Gastroesophageal sphincter (tissue), 4 donors: Measurements from ENCODE around the gene HLA-E. TPM values are rescaled to one million over a fixed set of nuclear protein-coding genes. Genes with fewer than 3 reads are reported as not detected.
"Not testable (repeated sequence)": the region's sequence is repeated elsewhere in the genome, so short reads cannot be mapped to it uniquely, and the experiment has no call there.

Experiments
- ATAC-seq: fragments of 150-250 bp; one replicate; pipeline ENCODE4 v1.9.1; 2016; ENCODE audit warnings: mild to moderate bottlenecking, moderate library complexity
- H3K27ac ChIP-seq, 4 donors: fragments of 200-600 bp; sonication (generic) in 3 of 4; 1 replicate in 3 of 4; 2 replicates in 1 of 4; pipeline ENCODE4 v1.5.1; 2016 to 2019
- H3K27me3 ChIP-seq: fragments of 200-600 bp; sonication (generic); one replicate; pipeline ENCODE4 v1.5.1; 2019
- H3K36me3 ChIP-seq, 2 donors: fragments of 200-600 bp; sonication (generic); one replicate each; pipeline ENCODE4 v1.5.1; 2019; ENCODE audit warnings: control low read depth in 1 of 2
- H3K4me1 ChIP-seq, 3 donors: fragments of 200-600 bp; sonication (generic); 1 replicate in 2 of 3; 2 replicates in 1 of 3; pipeline ENCODE4 v1.5.1; 2016 to 2019; ENCODE audit warnings: control low read depth in 2 of 3
- H3K4me3 ChIP-seq, 2 donors: fragments of 200-600 bp; sonication (generic); one replicate each; pipeline ENCODE4 v1.5.1; 2019; ENCODE audit warnings: mild to moderate bottlenecking in 1 of 2, moderate library complexity in 1 of 2
- H3K9me3 ChIP-seq, 3 donors: fragments of 200-600 bp; sonication (generic); one replicate each; pipeline ENCODE4 v1.5.1; 2017 to 2019; ENCODE audit warnings: control low read depth in 2 of 3
- EP300 ChIP-seq: sonication (generic); formaldehyde crosslinking; IDR thresholded peaks from one replicate; pipeline ENCODE4 v1.6.1; 2017; ENCODE audit warnings: antibody characterized with exemption, mild to moderate bottlenecking
- POLR2A ChIP-seq, 2 donors: fragments of 450-650 bp; IDR thresholded peaks; one replicate each; pipeline ENCODE4 v1.6.1; 2017; ENCODE audit warnings: antibody characterized with exemption in 2 of 2, mild to moderate bottlenecking in 2 of 2, moderate library complexity in 1 of 2
- POLR2AphosphoS5 ChIP-seq: sonication (generic); formaldehyde crosslinking; IDR thresholded peaks from one replicate; pipeline ENCODE4 v1.6.1; 2017; ENCODE audit warnings: antibody characterized with exemption
- WGBS, 2 donors: methylation state at CpG; one replicate each; pipeline ENCODE4 v1.1.5; 2018; ENCODE audit warnings: low coverage in 1 of 2; 5-methylcytosine and 5-hydroxymethylcytosine counted together
- total RNA-seq, 4 donors: library from RNA; depleted of rRNA; stranded (reverse); fragments of >200 nt; gene quantifications; one replicate each; pipeline ENCODE4 v1.1.0, GENCODE V29; 2016
- TF ChIP-seq, protein P1 (sequence below), 4 experiments: fragments of 200-600 bp in 2 of 4; fragments of 450-650 bp in 2 of 4; sonication (generic) in 1 of 4; IDR thresholded peaks; one replicate each; pipeline ENCODE4 v1.5.1; 2017 to 2019; ENCODE audit warnings: antibody characterized with exemption in 4 of 4, mild to moderate bottlenecking in 2 of 4, moderate library complexity in 2 of 4

HLA-E gene
- total RNA-seq, 4 donors from 2014 or later, result 259 to 607 (median 482) TPM

GRCh38 chr6:30520522-30520921 is 31.2 kb downstream of the HLA-E start:
- no peak for ATAC-seq
- TF ChIP-seq, protein P1, sequence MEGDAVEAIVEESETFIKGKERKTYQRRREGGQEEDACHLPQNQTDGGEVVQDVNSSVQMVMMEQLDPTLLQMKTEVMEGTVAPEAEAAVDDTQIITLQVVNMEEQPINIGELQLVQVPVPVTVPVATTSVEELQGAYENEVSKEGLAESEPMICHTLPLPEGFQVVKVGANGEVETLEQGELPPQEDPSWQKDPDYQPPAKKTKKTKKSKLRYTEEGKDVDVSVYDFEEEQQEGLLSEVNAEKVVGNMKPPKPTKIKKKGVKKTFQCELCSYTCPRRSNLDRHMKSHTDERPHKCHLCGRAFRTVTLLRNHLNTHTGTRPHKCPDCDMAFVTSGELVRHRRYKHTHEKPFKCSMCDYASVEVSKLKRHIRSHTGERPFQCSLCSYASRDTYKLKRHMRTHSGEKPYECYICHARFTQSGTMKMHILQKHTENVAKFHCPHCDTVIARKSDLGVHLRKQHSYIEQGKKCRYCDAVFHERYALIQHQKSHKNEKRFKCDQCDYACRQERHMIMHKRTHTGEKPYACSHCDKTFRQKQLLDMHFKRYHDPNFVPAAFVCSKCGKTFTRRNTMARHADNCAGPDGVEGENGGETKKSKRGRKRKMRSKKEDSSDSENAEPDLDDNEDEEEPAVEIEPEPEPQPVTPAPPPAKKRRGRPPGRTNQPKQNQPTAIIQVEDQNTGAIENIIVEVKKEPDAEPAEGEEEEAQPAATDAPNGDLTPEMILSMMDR (IDR thresholded peaks at IDR 0.05), result no peak
- TF ChIP-seq POLR2A (IDR thresholded peaks at IDR 0.05) (no peak), EP300 (no peak), POLR2AphosphoS5 (no peak)
- peak overlapping the region in 2 of 4 donors; percentile 35 to 40 for H3K27ac ChIP-seq
- WGBS, 2 donors, result 67 to 83% methylated on average over 1 to 3 of the region's 6 CpGs
- no peaks in the 10 kb centered on the region for H3K36me3 ChIP-seq
- H3K4me1 ChIP-seq, result peaks cover 0 to 5% (median 0%) of the 10 kb centered on the region in 3 donors
- peaks cover 14% of the 10 kb centered on the region for H3K27me3 ChIP-seq
- no peaks in the 10 kb centered on the region for H3K9me3 ChIP-seq
- H3K4me3 ChIP-seq, result no peak overlapping the region

- not testable (repeated sequence) for H3K9me3 ChIP-seq, ATAC-seq, H3K36me3 ChIP-seq, H3K4me3 ChIP-seq, H3K4me1 ChIP-seq
- WGBS, 2 donors, result 100% methylated on average over 2 of the region's 7 CpGs; no CpG with 5 or more reads in 1 of the 2 donors
- peaks cover 14% of the 10 kb centered on the region for H3K27me3 ChIP-seq
- H3K27ac ChIP-seq, result peak overlapping the region in 2 of 4 donors; percentile 35 to 40
Observed at GRCh38 chr6:30521082-30521481, 31.8 kb downstream of the HLA-E start.

DNA sequence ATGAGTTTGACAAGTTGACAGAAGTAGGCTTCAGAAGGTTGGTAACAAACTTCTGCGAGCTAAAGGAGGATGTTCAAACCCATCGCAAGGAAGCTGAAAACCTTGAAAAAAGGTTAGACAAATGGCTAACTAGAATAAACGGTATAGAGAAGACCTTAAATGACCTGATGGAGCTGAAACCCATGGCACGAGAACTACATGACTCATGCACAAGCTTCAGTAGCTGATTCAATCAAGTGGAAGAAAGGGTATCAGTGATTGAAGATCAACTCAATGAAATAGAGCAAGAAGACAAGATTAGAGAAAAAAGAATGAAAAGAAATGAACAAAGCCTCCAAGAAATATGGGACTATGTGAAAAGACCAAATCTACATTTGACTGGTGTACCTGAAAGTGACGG is 32.6 kb downstream of the HLA-E start:
- H3K9me3 ChIP-seq, H3K36me3 ChIP-seq, H3K27ac ChIP-seq, ATAC-seq, H3K4me1 ChIP-seq, H3K4me3 ChIP-seq: not testable (repeated sequence)
- WGBS, 2 donors, result 75 to 92% methylated on average over 4 to 5 of the region's 5 CpGs
- H3K27me3 ChIP-seq, result peaks cover 14% of the 10 kb centered on the region

DNA sequence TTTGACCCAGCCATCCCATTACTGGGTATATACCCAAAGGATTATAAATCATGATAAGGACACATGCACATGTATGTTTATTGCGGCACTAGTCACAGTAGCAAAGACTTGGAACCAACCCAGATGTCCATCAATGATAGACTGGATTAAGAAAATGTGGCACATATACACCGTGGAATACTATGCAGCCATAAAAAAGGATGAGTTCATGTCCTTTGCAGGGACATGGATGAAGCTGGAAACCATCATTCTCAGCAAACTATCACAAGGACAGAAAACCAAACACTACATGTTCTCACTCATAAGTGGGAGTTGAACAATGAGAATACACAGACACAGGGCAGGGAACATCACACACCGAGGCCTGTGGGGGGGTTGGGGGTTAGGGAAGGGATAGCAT is 37.1 kb downstream of the HLA-E start:
- 93 to 97% methylated on average over 3 of the region's 3 CpGs for WGBS, 2 donors

DNA sequence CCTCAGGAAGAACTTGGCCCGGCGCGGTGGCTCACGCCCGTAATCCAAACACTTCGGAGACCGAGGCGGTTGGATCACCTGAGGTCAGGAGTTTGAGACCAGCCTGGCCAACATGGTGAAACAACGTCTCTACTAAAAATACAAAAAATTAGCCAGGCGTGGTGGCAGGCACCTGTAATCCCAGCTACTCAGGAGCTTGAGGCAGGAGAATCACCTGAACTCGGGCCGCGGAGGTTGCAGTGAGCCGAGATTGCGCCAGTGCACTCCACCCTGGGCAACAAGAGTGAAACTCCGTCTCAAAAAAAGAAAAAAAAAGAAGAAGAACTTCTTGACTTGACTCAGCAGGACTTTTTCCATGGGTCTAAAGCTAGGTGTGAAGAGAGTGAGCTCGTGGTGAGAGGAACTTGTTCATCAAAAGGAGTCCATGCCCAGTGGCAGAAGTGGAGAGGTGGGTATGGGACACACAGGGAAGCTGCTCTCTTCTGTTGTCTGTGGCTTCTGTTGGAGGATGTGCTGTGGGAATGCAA is 40.1 kb downstream of the HLA-E start:
- not testable (repeated sequence) for H3K36me3 ChIP-seq, H3K9me3 ChIP-seq, H3K4me3 ChIP-seq, ATAC-seq, H3K27me3 ChIP-seq, H3K27ac ChIP-seq
- H3K4me1 ChIP-seq, result peaks cover 0 to 21% (median 0%) of the 10 kb centered on the region in 3 donors
- 83 to 84% methylated on average over 14 to 17 of the region's 17 CpGs for WGBS, 2 donors

More for the DNA sequence above, 37.1 kb downstream of the HLA-E start:
- not testable (repeated sequence) for H3K27ac ChIP-seq, H3K27me3 ChIP-seq, ATAC-seq, H3K36me3 ChIP-seq, H3K9me3 ChIP-seq, H3K4me3 ChIP-seq
- peaks cover 0 to 10% (median 0%) of the 10 kb centered on the region in 3 donors for H3K4me1 ChIP-seq

DNA sequence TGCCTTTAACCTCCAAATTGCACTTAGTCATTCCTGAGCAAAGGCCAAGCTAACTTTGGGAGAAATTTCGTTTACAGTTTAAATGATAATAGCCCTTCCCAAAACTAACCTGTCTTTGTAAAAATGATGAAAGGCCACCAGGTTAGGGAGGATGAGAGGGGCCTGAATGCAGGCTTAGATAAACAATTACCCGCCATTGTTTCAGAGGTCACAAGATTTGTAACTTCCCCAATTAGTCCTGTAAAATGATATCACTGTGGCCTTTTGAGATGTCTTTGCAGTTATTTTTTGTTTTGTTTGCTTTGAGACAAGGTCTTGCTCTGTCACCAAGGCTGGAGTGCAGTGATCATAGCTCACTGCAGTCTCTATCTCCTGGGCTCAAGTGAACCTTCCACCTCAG is 40.7 kb downstream of the HLA-E start:
- Histone ChIP-seq H3K4me1 (peaks cover 0 to 21% (median 0%) of the 10 kb centered on the region in 3 donors), H3K27ac (no peak overlapping the region), H3K9me3 (no peaks in the 10 kb centered on the region), H3K36me3 (no peaks in the 10 kb centered on the region), H3K4me3 (no peak overlapping the region), H3K27me3 (no peaks in the 10 kb centered on the region)
- WGBS, 2 donors, result 53 to 75% methylated on average over 1 to 2 of the region's 2 CpGs
- TF ChIP-seq, protein P1 (IDR thresholded peaks at IDR 0.05), result no peak
- TF ChIP-seq POLR2AphosphoS5 (no peak), POLR2A (IDR thresholded peaks at IDR 0.05) (no peak), EP300 (no peak)
- ATAC-seq, result no peak

DNA sequence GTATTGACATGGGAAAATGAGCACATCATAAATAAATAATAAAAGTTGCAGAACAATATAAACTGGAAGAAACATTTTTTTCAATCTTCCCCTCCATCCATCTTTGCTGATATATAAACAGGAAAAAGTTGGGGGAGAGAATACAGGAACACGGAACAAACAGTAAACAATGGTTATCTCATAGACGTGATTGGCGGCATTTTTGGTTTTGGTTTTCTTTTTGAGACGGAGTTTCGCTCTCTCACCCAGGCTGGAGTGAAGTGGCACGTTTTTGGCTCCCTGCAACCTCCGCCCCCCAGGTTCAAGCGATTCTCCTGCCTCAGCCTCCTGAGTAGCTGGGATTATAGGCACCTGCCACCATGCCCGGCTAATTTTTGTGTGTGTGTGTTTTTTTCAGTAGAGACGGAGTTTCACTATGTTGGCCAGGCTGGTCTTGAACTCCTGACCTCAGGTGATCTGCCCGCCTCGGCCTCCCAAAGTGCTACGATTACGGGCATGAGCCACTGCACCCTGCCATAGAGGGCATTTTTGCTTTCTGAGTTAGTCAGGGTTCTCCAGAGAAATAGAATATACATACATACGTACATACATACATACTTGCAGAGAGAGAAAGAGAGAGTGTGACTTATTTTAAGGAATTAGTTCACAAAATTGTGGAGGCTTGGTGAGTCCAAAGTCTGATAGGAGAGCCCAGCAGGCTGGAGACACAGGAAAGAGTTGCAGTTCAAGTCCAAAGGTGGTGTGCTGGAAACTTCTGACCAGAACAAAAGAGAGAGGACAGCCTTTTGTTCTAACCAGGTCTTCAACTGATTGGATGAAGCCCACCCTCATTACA is 44.4 kb downstream of the HLA-E start:
- Histone ChIP-seq H3K36me3 (no peaks in the 10 kb centered on the region), H3K4me3 (no peak overlapping the region), H3K27ac (no peak overlapping the region), H3K27me3 (no peaks in the 10 kb centered on the region), H3K9me3 (no peaks in the 10 kb centered on the region), H3K4me1 (peaks cover 0 to 11% (median 0%) of the 10 kb centered on the region in 3 donors)
- ATAC-seq, result no peak
- no peak for TF ChIP-seq POLR2AphosphoS5
- no peak for TF ChIP-seq POLR2A (IDR thresholded peaks at IDR 0.05)
- TF ChIP-seq, protein P1 (IDR thresholded peaks at IDR 0.05), result no peak
- TF ChIP-seq EP300, result no peak
- WGBS, 2 donors, result 66 to 68% methylated on average over 6 to 12 of the region's 15 CpGs
